Mammary epithelial cell (primary cell): ENCODE measurements around the gene ATP2B3.

Experiments used
- CTCF ChIP-seq, 2 donors: IDR thresholded peaks in 1 of 2; conservative IDR thresholded peaks in 1 of 2; 2 replicates each; pipeline ENCODE4 v1.5.1; 2011 to 2012; ENCODE audit warnings: inconsistent platforms in 2 of 2, low read length in 2 of 2, mild to moderate bottlenecking in 2 of 2, control low read depth in 1 of 2, low read depth in 1 of 2; ENCODE audit not compliant: insufficient read depth in 1 of 2; ENCODE audit errors: extremely low read depth in 1 of 2
- EZH2 ChIP-seq: IDR thresholded peaks from 2 replicates; pipeline ENCODE4 v1.6.1; 2012; ENCODE audit warnings: low read length, inconsistent platforms, borderline replicate concordance

GRCh38 chrX:153578889-153579288 lies 61.4 kb downstream of the ATP2B3 start:
- TF ChIP-seq CTCF (conservative IDR thresholded peaks at IDR 0.05 in 1 of 2, IDR thresholded peaks at IDR 0.05 in 1 of 2; ENCODE audit: extremely low read depth in 1 of 2, insufficient read depth in 1 of 2, low read depth in 1 of 2, low read length in 2 of 2) (no peak), EZH2 (no peak)
